BLaER1 (cell line): ENCODE data around the gene NFE2.

Source experiments
- H3K27ac ChIP-seq: shearing (Covaris generic); formaldehyde crosslinking; 2 replicates; pipeline ENCODE4 v1.8.1; 2022
- H3K27me3 ChIP-seq: shearing (Covaris generic); formaldehyde crosslinking; 2 replicates; pipeline ENCODE4 v1.8.1; 2022
- H3K36me3 ChIP-seq: shearing (Covaris generic); formaldehyde crosslinking; 2 replicates; pipeline ENCODE4 v1.8.1; 2022
- H3K4me1 ChIP-seq: shearing (Covaris generic); formaldehyde crosslinking; 2 replicates; pipeline ENCODE4 v1.8.1; 2022
- H3K4me2 ChIP-seq: shearing (Covaris generic); formaldehyde crosslinking; 2 replicates; pipeline ENCODE4 v1.8.1; 2022
- H3K4me3 ChIP-seq: shearing (Covaris generic); formaldehyde crosslinking; 2 replicates; pipeline ENCODE4 v1.8.1; 2022
- H3K9ac ChIP-seq: shearing (Covaris generic); formaldehyde crosslinking; 2 replicates; pipeline ENCODE4 v1.8.1; 2022
- H3K9me3 ChIP-seq: shearing (Covaris generic); formaldehyde crosslinking; 2 replicates; pipeline ENCODE4 v1.8.1; 2022
- H4K20me1 ChIP-seq: shearing (Covaris generic); formaldehyde crosslinking; 2 replicates; pipeline ENCODE4 v1.8.1; 2022
- Cebpa-rat ChIP-seq: shearing (Covaris generic); IDR thresholded peaks from 2 replicates; pipeline ENCODE4 v1.8.1; 2022

The NFE2 gene

DNA sequence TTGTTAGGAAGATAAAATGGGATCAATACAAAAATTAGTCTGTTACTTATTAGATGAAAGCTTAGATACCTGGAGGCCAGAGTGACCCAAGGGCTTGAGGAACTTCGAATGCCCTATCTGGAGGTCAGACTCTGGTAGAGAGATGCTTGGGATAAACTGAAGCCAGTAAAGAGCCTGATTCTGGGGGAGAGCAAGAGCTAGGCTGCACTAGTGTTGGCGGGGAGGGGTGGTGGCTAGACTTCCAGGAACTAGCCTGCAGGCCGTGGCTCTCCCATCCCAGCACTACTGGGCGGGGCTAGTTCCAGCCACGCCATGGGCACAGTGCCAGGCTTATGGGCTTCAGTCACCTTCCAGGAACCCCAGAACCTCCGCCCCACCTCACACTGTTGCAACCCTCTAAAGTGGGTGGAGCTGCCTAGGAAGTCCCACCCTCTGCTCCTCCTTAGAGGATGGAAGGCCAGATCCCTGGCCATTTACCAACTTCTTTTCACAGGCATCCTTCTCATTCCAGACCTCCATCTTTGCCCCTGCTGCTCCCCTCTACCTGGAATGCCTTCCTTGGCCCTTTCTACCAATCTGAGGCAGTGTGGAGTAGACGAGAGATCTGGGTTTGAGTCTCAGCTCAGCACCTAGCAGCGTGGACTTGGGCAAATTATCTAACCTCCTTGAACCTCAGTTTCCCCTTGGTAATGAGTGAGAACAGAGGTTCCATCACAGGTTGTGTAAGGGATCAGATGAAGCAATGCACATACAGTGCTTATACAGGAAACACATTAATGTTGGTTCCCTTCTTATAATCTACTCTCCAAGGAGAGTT, 6.3 kb upstream of the NFE2 start:
- H3K27ac ChIP-seq = peak overlapping the region; percentile 57
- H3K9me3 ChIP-seq = no peaks in the 10 kb centered on the region
- TF ChIP-seq Cebpa-rat = no peak
- no peak overlapping the region for H3K4me3 ChIP-seq
- H3K4me1 ChIP-seq = peaks cover 63% of the 10 kb centered on the region
- H3K36me3 ChIP-seq = no peaks in the 10 kb centered on the region
- peak overlapping the region; percentile 95 for H3K4me2 ChIP-seq
- no peaks in the 10 kb centered on the region for H4K20me1 ChIP-seq
- H3K27me3 ChIP-seq = no peaks in the 10 kb centered on the region
- H3K9ac ChIP-seq = no peak overlapping the region

DNA sequence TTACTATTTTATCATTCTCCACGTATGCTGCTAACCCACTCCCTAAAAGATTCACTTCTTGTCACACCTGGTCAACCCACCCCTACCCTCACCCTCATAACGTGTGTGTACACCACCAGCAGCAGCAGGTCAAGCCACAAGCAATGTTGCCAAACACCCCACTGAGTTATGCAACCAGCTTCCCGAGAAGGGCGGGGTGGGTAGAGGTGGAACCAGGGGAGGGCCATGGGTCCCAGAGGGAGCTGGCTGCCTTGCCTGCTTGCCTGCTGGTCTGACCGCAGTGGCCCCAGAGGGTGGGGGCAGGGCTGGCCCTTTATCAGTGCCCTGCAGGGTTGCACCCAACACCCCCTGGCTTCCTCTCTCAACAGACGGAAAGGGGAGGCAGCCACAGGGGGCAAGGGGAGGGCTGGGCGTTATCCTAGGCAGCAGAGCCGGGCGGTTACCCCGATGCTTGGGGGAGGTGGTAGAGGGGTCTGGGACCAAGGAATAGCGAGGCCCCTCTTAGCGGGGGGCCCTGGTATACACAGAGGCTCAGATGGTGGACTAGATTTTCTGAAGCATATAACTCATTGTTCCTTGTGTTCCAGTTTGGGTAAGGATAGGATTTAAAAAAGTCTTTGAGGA, 3.5 kb upstream of the NFE2 start:
- H4K20me1 ChIP-seq = no peaks in the 10 kb centered on the region
- peak overlapping the region; percentile 58 for H3K4me3 ChIP-seq
- no peaks in the 10 kb centered on the region for H3K27me3 ChIP-seq
- peak overlapping the region; percentile 87 for H3K9ac ChIP-seq
- peak; percentile 100 for TF ChIP-seq Cebpa-rat
- H3K27ac ChIP-seq = peak overlapping the region; percentile 97
- peaks cover 91% of the 10 kb centered on the region for H3K4me1 ChIP-seq
- peak overlapping the region; percentile 95 for H3K4me2 ChIP-seq
- H3K9me3 ChIP-seq = no peaks in the 10 kb centered on the region
- H3K36me3 ChIP-seq = no peaks in the 10 kb centered on the region

DNA sequence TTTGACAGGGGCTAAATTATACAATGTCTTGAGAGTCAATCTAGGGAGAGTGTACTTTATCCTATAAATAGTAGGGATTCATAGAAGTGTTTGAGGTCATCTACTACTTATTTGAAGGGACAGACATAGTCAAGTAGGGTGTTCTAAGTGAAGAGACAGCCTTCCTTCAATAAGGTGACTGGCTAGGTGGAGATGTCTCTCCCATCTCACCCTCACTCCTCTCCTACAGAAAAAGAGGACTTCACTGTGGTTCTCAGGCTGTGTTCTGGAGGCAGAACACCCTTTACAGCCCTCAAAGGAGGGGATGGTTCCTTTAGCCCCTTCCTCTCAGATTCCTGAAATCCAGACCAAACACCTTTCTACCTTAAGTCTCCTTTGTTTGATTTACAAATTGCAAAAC, 2.8 kb upstream of the NFE2 start:
- H3K4me1 ChIP-seq = peaks cover 96% of the 10 kb centered on the region
- peak overlapping the region; percentile 17; the same call in 1 of the 2 replicates for H3K4me3 ChIP-seq

DNA sequence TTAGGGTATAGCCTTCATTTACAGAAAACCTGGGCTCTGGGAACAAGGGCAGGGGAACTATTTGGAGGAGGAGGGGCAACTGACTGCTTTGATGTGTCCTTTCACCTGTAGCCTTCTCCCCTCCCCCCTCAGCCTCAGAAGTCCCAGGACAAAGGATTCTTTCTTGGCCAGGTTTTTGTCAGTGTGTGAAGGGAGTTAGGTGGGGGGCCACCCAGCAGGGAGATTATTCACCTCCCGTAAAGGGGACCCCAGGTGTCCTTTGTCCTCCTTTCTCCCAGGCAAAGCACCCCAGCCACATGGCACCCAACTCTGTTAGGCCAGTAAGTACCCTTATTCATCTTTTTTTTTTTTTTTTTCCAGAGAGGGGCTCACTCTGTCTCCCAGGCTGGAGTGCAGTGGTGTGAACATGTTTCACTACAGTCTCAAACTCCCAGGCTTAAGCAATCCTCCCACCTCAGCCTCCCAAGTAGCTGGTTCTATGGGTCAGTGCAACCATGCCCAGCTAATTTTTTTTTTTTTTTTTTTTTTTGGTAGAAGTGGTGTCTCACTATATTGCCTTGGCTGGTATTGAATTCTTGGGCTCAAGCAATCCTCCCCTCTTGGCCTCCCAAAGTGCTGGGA, 723 bp upstream of the NFE2 start:
- H4K20me1 ChIP-seq = no peaks in the 10 kb centered on the region
- no peaks in the 10 kb centered on the region for H3K9me3 ChIP-seq
- TF ChIP-seq Cebpa-rat = no peak
- H3K27ac ChIP-seq = peak overlapping the region; percentile 68; the same call in 1 of the 2 replicates
- no peaks in the 10 kb centered on the region for H3K36me3 ChIP-seq
- no peaks in the 10 kb centered on the region for H3K27me3 ChIP-seq
- peak overlapping the region; percentile 66; the same call in 1 of the 2 replicates for H3K9ac ChIP-seq
- H3K4me2 ChIP-seq = peak overlapping the region; percentile 95
- peaks cover 87% of the 10 kb centered on the region for H3K4me1 ChIP-seq
- peak overlapping the region; percentile 53 for H3K4me3 ChIP-seq

More for the DNA sequence above, 2.8 kb upstream of the NFE2 start:
- H3K36me3 ChIP-seq = no peaks in the 10 kb centered on the region
- TF ChIP-seq Cebpa-rat = no peak
- H3K27me3 ChIP-seq = no peaks in the 10 kb centered on the region
- H4K20me1 ChIP-seq = no peaks in the 10 kb centered on the region
- no peaks in the 10 kb centered on the region for H3K9me3 ChIP-seq
- H3K9ac ChIP-seq = peak overlapping the region; percentile 64
- H3K27ac ChIP-seq = peak overlapping the region; percentile 78
- H3K4me2 ChIP-seq = peak overlapping the region; percentile 95

DNA sequence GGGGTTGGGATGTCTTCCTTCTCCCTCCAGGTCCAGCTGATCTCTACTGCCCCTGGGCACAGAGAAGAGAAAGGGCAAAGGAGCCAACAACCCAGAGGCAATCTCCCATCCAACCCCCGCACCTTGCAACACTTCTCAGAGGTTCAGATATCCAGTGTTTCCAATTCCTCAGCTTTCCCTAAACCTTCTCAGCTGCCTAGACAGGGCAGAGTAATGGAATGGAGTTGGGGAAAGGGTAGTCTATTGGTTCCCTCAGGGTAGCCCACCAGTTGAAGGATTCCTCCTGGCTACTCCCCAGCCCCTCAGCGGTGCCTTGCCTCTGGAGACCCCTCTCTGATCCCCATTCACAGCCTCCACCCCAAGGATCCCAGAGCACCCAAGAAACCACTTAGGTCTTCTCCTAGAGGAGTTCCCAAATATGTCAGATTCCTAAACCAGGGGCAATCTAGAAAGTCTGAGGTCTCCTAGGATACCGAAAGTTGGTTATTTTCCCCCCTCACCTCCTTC, 537 bp downstream of the NFE2 start:
- Histone ChIP-seq H3K27ac (peak overlapping the region; percentile 68), H3K4me2 (peak overlapping the region; percentile 95), H3K4me1 (peaks cover 74% of the 10 kb centered on the region), H4K20me1 (no peaks in the 10 kb centered on the region), H3K9ac (peak overlapping the region; percentile 66), H3K9me3 (no peaks in the 10 kb centered on the region), H3K36me3 (no peaks in the 10 kb centered on the region), H3K4me3 (peak overlapping the region; percentile 53), H3K27me3 (no peaks in the 10 kb centered on the region)
- no peak for TF ChIP-seq Cebpa-rat

DNA sequence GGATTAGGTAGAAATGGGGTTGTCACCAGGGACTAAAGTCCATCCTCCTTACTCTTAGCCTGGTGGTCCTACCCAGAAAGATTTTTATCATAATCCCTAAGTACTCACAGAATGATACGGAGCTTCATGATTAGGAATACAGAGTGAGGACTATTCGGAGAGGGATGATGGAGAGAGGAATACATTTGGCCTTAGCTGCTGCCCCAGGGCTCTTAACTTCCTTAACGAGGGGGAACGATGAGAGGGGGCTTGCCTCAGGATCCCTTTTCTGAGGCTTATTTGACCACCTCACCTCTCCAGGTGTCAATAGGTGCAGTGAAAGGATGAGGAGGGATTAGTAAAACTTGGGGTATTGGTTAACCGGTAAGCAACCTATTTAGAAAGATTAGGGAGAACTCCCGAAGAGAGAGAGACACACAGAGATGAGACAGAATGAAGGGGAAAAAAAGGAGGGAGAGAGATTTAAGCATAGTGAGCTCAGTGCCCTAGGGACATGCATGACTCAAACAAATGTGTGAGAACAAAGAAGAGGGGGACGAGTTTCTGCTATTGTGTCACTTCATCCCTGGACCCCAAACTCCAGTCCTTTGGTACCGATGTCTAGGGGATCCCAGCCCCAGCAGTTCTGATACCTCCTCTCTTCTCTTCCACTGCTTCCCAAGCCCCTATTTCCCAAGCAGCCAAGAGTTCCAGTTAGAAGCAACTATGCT, 1.1 kb downstream of the NFE2 start:
- TF ChIP-seq Cebpa-rat = no peak
- Histone ChIP-seq H3K4me2 (peak overlapping the region; percentile 95), H3K4me3 (peak overlapping the region; percentile 53), H3K27me3 (no peaks in the 10 kb centered on the region), H3K9me3 (no peaks in the 10 kb centered on the region), H3K4me1 (peaks cover 68% of the 10 kb centered on the region), H4K20me1 (no peaks in the 10 kb centered on the region), H3K36me3 (no peaks in the 10 kb centered on the region), H3K27ac (peak overlapping the region; percentile 68), H3K9ac (peak overlapping the region; percentile 66; the same call in 1 of the 2 replicates)

DNA sequence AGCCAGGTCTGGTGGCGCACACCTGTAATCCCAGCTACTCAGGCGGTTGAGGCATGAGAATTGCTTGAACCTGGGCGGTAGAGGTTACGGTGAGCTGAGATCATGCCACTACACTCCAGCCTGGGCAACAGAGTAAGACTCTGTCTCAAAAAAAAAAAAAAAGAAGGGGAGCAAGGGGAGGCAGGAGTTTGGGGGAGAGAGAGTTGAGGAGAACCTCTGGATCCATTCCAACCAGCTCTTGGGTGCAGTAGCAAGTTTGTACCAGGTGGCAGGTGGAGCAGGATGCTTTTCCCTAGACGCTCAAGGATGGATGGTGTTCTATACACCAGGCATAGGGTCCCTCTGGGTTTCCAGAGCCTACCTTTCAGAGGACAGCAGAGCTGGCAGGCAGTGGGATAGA, 1.9 kb downstream of the NFE2 start:
- H3K27ac ChIP-seq = no peak overlapping the region

DNA sequence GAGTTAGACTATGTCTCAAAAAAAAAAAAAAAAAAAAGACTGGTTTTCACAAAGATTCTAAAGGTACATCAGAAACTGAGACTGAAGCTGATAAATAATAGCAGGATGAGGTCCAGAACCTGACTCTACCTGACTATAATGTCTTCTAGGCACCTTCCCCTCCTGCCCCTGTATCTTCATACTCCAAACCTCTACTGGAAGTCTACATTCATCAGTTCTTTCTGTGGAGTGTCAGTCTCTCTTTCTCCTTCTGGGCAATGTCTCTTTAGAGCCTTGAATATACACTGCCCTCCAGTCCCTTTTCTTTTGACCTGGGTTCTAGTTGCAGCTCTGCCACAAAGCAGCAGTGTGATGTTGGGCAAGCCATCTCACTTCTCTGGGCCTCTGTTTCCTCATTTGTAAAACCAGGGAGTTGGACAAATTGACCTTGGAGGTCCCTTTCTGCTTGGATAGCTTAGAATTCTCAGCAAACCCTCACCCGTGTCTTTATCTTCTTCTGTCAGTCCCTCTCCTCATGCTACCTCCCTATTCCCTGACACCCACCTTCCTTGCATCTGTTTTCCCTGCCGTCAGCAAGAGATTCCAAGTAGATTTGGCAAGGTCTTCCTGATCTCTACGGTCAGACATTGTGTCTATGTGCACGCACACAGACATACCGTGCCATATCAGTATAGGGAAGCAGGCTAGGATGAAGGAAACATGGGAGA, 4.3 kb downstream of the NFE2 start:
- Histone ChIP-seq H3K36me3 (no peaks in the 10 kb centered on the region), H3K9ac (no peak overlapping the region), H3K9me3 (no peaks in the 10 kb centered on the region), H3K27ac (no peak overlapping the region), H3K4me2 (no peak overlapping the region), H3K27me3 (no peaks in the 10 kb centered on the region), H4K20me1 (no peaks in the 10 kb centered on the region), H3K4me1 (peaks cover 38% of the 10 kb centered on the region), H3K4me3 (no peak overlapping the region)
- no peak for TF ChIP-seq Cebpa-rat

More for the DNA sequence above, 1.9 kb downstream of the NFE2 start:
- H3K9ac ChIP-seq = no peak overlapping the region
- no peaks in the 10 kb centered on the region for H3K9me3 ChIP-seq
- H3K4me3 ChIP-seq = no peak overlapping the region
- peaks cover 61% of the 10 kb centered on the region for H3K4me1 ChIP-seq
- H3K27me3 ChIP-seq = no peaks in the 10 kb centered on the region
- H3K4me2 ChIP-seq = peak overlapping the region; percentile 95
- H3K36me3 ChIP-seq = no peaks in the 10 kb centered on the region
- H4K20me1 ChIP-seq = no peaks in the 10 kb centered on the region
- TF ChIP-seq Cebpa-rat = no peak
